Right lobe of liver (tissue), 4 donors: Measurements from ENCODE around the gene GALNT12.

Experiments
- POLR2A ChIP-seq: fragments of 450-650 bp; IDR thresholded peaks from one replicate; pipeline ENCODE4 v1.6.1; 2017; ENCODE audit warnings: antibody characterized with exemption, mild to moderate bottlenecking
- TF ChIP-seq, protein P1 (sequence below), 4 donors: fragments of 200-600 bp in 3 of 4; fragments of 450-650 bp in 1 of 4; IDR thresholded peaks; one replicate each; pipeline versions ENCODE4 v1.5.1 to v1.8.0; 2016 to 2022; ENCODE audit warnings: antibody characterized with exemption in 4 of 4, mild to moderate bottlenecking in 2 of 4
- donor health status: DM: no; HTN: no; CAD: no.
- donor health status: DM: no; HTN: no; CAD: no.
- donor health status: DM: no; HTN: yes; CAD: no.

DNA sequence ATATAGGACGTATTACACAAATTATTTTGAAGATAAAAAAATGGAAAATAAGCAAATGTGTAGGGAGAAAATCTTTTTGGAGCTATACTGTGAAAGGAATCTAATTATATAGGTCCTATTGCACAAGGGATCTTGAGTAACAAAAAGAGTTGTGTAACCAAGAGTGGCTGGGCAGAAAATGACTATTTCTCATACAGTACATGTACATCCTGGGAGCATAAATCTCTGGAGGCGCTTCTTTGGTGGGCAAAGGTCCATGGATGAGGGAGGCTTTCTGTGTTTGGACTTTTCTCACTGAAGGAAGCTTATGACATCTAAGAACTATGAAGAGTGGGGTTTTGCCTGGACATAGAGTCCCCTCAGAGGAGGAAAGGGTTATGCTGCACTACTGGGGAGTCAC lies 40.9 kb upstream of the GALNT12 start:
- TF ChIP-seq, protein P1, sequence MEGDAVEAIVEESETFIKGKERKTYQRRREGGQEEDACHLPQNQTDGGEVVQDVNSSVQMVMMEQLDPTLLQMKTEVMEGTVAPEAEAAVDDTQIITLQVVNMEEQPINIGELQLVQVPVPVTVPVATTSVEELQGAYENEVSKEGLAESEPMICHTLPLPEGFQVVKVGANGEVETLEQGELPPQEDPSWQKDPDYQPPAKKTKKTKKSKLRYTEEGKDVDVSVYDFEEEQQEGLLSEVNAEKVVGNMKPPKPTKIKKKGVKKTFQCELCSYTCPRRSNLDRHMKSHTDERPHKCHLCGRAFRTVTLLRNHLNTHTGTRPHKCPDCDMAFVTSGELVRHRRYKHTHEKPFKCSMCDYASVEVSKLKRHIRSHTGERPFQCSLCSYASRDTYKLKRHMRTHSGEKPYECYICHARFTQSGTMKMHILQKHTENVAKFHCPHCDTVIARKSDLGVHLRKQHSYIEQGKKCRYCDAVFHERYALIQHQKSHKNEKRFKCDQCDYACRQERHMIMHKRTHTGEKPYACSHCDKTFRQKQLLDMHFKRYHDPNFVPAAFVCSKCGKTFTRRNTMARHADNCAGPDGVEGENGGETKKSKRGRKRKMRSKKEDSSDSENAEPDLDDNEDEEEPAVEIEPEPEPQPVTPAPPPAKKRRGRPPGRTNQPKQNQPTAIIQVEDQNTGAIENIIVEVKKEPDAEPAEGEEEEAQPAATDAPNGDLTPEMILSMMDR (IDR thresholded peaks at IDR 0.05) = no peak
- no peak for TF ChIP-seq POLR2A
